Jurkat, Clone E6-1 (cell line): ENCODE measurements around the gene PDE4D.

Experiments used
- DNase-seq: peaks from one replicate; pipeline ENCODE4 v3.0.0-alpha.2; 2011; ENCODE audit warnings: low read depth, low spot score
- H3K4me3 ChIP-seq: 2 replicates; pipeline ENCODE4 v1.5.1; 2011; ENCODE audit warnings: mild to moderate bottlenecking, low read length, control low read depth, moderate library complexity

PDE4D gene

DNA sequence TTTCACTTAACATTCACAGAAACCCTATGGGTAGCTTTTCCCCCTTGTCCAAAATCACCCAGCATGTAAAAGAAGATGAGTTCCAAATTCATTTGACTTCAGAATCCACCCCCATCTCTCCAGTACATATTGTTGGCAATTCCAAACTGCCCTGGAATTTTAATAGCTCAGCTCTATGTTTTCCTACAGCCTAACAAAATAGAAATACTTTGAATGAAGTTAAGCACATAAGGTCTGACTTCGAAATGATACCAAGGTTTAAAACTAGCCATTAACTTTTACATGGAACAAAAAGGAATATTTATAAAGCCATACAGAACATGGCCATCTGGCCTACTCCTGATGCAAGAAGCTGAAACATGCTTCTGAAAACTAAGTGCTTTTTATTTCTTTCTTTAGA is 634.3 kb downstream of the PDE4D start:
- no peak overlapping the region for H3K4me3 ChIP-seq
- DNase-seq: no peak

DNA sequence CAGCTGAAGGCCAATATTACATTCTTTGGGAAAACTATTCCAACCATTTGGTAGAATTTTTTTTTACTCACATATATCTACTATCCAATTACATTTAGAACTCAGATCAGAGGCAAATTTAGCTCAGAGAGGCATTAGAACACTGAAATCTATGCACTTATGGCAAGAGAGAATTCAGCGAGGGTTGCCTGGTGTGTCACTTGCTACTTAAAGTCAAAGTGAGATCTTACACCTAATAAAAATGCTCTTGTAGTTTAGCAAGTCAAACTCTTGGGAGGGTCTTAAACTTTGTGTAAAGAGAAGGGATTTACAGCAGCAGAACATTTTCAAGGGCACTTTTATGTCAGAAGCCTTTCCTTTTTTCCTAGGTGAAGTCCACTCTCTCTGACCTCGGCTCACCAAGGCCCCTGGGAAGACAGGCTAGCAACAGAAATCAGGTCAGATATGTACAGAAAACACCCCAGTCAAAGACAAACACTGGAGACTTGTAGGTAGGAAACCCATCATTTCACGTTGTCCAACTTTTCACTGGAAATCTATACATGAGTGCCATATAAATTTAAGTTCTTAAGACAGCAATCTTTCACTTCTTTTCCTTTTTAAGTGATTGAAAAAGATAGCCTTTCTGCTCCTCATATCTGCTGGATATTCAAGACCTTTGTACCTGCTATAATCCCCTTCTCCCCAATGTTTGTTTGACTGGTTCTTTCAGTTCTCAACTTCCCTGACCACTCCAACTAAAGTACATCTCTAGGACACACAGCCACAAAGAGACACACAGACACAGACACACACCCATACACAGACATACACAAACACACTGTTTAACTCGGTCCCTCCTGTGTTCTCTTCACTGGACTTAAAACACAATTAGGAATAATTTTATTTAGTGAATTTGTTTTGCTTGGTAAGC is 635.8 kb downstream of the PDE4D start:
- DNase-seq: no peak
- no peak overlapping the region for H3K4me3 ChIP-seq

DNA sequence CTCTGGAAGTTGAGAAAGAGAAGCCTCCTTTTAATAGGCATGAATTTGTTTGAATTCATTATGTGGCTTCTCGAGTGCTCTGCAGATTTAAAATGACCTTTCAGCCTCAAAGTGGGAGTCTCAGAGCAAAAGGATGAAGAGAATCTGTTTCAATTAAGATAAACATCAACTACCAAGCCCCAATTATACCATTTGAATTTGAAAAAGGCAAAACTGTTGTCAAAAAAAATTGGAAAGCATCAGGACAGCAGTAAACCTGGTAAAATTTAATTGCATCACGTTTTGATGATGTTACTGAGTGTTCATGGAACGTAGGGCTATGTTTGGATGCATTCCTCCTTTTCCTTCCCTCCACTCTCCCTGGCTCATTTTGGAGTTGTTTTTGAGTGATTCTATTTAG is 637.2 kb downstream of the PDE4D start:
- DNase-seq: no peak

DNA sequence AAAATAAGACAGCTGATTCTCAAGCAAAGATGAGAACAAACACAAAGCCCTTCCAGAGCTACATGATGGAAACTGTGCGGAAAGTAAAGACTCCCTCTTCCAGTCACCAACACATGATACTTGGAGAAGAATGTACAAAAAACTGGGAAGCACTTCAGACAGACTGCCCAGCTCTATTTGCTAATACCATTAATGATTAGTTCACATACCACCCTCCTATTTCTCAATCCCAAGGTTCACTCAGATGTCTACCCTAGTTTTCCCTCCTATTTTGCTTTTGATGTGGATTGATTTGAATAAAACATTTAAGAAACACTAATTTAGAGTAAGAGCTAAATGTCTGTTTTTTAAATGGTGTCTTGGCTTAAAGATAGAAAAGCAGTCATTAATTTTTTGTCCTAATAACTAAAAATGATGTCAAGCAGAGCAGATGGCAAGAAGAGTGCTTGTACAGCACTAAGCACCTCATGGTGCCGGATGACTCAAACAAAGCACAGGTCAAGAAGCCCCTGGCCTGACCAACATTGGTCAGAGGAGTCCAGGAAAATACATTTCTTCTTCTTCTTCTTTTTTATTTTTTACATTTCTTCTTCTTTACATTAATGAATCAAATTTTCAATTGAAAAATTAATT is 639.4 kb downstream of the PDE4D start:
- H3K4me3 ChIP-seq: no peak overlapping the region
- DNase-seq: no peak

More for the DNA sequence above, 637.2 kb downstream of the PDE4D start:
- no peak overlapping the region for H3K4me3 ChIP-seq

DNA sequence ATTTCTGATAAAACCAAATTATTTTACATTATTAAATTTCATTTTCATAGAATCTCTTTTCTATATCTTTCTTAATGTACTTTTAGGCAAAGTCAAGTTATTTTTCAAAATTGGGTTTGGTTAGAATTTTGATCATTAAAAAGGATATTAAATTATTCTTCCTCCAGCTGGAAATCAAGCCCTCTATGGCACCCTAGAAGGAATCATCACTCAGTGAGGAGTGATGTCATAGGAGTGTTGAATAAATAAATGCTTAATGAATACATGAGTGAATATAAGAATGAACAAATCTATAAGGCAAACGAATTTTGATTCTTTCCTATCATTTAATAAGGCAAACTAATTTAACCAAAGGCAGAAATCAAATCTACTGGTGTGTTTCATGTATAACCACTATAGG is 639.9 kb downstream of the PDE4D start:
- H3K4me3 ChIP-seq: no peak overlapping the region
- DNase-seq: no peak

DNA sequence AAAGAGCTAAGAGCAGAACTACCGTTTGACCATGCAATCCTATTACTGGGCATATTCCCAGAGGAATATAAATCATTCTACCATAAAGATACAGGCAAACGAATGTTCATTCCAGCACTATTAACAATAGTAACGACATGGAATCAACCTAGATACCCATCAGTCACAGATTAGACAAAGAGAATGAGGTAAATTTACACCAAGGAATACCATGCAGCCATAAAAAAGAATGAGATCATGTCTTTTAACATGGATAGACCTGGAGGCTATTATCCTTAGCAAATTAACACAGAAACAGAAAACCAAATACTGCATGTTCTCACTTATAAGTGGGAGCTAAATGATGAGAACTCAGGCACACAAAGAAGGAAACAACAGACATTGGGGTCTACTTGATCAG is 641.9 kb downstream of the PDE4D start:
- no peak overlapping the region for H3K4me3 ChIP-seq
- no peak for DNase-seq

DNA sequence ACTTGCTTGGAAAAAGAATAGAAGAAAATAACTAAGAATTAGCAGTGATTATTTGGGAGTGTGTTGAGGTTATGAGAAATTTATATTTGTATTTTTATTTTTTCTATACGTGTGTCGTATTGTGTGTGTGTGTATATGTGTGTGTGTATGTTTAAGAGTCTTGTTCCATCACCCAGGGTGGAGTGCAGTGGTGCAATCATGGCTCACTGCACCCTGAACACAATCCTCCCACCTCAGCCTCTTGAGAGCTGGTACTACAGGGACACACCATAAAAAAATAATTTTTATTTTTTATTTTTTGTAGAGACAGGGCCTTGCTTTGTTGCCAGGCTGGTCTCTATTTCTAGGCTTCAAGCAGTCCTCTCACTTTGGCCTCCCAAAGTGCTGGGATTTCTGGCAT is 643.8 kb downstream of the PDE4D start:
- H3K4me3 ChIP-seq: no peak overlapping the region
- DNase-seq: no peak

DNA sequence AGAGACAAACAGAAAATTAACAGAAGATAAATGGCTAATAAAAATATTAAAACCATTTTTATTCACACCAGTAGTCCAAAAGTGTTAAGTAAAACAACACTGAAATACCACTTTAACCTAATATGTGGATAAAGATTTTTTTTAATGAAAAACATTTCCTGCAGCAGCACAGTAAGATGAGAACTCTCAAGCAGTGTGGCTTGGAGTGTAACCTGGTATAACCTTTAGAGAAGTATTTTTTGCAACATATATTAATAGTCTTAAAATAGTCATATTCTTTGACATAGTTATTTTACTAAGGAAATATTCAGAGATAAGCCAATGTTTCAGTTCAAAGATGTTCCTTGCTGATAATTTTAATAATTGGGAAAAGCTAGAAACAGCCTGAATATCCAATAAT is 644.4 kb downstream of the PDE4D start:
- DNase-seq: no peak
- H3K4me3 ChIP-seq: no peak overlapping the region

DNA sequence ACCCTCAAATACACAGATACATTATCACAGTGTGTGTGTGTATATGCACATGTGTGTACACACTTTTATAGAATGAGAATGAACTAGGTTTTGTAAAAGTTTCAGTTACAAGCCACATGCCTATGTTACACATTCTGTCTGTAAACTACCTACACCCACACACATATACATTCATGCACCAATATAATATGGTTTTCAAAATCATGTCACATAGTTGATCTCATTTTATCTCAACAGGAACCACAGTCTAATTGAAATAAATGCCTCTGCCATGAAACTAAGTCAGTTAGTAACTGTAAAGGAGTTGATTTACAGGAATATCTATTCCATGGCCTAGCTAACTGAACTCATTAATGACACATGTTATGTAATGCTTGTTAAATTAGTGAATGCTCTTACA is 646.6 kb downstream of the PDE4D start:
- no peak overlapping the region for H3K4me3 ChIP-seq
- DNase-seq: no peak

DNA sequence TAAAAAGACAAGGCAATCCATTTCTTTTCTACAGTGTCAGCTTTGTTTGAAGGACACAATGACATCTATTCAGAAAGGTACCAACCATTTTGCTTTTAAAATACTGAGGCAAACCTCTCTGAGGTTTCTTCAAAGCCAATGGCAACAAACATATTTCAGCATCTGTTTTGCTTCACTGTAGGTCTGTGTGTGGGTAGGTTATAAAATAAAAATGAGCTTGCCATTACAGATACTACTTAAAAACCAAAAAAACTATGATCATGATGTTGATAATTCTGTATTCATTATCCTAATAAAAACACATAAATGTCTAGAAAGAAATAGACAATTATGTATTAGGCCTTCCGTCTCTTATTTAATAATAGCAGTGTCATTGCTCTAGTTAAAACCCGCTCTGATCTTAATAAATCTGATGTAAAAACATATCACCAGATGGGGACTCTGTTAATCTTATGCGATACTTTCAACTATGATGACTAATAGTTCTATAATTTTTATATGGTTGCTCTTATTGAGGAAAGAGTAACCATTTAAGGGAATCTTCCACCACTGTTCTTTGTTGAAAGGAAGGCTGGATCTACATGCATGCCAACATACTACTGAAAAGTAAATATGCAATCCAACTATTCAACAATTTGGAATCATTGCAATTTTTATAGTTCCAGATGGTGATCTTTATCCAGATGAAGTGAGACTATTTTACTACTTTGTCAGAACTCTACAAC is 647.2 kb downstream of the PDE4D start:
- no peak for DNase-seq
- H3K4me3 ChIP-seq: no peak overlapping the region

DNA sequence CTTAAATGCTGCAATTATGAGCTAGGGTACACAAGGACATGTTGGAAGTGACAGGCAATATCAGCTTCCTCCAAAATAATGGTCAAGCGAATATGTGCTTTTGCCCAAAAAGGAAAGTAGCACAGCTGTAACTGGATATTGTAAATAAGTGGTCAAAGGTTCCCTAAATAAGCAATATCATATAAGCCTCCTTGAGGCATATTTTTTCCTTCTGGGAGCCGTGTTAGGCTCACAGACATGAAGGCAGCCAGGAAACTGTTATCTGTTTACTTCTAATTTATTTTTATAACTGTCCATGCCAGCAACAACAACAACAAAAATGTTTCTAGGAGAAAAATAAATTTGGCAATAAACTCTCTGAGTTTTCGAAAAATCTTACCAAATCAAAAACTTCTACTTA is 648.3 kb downstream of the PDE4D start:
- H3K4me3 ChIP-seq: no peak overlapping the region
- no peak for DNase-seq

DNA sequence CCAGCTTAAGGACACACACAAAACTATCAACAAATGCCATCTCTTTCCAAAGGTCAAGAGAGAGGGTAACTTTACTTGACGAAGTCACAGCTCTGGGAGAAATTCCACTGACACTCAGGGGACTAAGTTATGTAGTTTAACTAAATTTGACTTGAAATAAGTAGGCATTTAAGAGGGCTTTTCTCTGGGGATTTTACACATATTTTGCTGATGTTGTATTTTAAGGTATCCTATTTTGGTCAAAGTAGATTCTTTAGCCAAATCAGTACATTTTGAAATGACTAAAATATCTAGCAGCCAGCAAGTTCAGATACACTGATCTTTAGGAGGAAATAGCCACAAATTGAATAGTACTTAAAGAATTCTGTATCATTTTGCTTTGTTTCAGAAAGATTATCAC is 652.0 kb downstream of the PDE4D start:
- DNase-seq: no peak
- H3K4me3 ChIP-seq: no peak overlapping the region

DNA sequence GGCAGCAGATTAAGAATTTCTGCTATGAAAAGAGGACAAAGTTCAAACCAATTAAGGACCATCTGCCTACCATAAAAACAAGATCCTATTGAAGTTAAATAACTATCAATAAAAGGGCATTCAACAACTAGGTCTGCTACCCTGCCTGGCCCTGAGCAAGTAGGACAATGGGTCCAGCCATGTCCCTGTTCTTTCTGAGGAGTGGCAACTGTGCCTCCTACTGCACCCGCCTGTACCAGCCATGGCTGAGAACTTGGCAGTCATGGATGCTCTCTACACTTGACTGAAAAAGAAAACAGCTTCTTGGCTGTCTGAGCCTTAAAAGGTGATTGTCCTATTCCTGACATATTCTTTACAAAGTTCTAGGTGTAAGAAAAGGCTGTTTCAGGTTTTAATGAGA is 652.4 kb downstream of the PDE4D start:
- DNase-seq: no peak
- no peak overlapping the region for H3K4me3 ChIP-seq

DNA sequence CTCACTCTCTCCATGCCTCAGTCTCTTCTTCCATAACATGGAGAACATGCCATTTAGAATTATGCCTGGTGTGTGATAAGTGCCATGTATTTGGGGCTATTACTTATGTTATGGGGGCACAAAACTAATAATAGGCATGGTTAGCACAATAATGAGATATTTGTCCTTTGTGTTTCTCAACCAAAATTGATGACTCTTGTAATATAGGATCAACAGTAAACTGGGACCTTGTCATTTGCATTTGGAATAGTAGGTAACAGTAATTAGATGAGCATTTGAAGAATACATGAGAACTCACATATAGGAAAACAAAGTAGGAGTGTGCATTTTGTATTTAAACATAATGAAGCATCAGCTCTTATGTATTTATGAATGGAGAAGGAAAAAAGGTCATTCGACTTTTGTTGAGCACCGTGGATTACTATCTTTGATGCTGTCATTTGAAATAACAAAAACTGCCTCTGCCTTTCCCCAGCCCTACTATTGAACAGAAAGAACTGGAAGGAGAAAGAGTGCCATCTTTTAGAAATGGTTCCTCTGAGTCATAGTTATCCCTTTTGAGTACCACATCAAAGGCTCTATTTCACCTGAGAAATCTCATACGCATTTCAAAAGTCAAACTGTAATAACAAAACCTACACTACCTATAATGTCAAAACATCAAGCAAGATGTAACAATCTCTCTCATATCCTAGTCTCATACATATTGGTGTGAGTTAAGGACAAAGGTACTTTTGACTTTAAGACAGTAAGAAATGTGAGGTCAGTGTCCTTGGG is 655.2 kb downstream of the PDE4D start:
- DNase-seq: no peak

DNA sequence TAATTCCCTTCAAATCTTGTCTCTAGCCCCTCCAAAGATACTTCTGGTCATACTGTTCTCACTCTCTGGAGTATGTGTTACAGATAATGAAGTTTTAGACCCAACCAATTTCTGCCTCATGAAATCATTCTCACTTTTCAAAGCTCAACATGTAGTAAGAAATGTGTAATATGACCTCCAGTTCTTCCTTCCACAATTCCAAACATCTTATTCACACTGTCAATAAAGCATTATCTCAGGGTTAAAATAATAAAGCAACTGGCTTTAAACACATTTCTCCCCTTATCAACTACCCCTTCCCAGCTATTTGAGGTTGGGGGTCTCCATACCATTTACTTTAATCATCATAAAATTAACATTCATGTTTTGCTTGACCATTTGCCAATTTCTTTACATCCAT is 656.5 kb downstream of the PDE4D start:
- H3K4me3 ChIP-seq: no peak overlapping the region
- DNase-seq: no peak

More for the DNA sequence above, 655.2 kb downstream of the PDE4D start:
- H3K4me3 ChIP-seq: no peak overlapping the region

DNA sequence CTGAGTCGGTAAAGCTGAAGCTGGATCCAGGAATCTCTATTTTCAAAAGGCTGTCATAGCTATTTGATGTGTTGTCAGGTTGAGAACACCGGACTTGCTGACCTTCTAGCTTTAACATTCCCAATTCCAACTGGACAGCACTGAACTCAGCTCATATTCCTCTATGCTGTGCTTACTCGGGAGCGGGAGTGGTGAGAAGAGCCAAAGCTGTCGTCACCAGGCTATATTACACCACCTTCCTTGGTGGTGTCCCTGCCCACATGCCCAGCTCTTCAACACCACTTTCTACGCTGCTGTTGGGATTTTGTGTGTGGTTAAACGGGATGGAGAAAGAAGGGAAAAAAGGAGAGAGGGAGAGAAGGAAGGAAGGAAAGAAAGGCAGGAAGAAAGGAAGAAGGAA is 657.1 kb downstream of the PDE4D start:
- DNase-seq: no peak
- no peak overlapping the region for H3K4me3 ChIP-seq

DNA sequence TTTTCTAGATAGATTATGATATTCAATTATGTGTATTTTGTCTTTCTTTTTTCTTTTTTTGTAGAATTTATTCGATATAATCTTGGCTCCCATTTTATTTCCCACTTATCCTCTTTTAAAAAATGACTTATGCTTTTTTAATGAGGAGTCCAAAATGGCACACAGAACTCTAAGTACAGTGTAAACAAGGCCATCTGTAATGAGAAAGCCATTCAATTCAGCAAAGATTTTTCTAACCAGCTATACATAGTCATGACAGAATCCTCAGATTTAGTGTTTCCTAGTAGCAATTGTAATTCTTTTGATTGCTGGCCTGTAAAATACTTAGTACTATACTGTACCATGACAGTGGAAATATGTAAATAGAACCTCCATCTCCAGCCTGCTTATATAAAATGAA is 659.3 kb downstream of the PDE4D start:
- H3K4me3 ChIP-seq: no peak overlapping the region
- DNase-seq: no peak

DNA sequence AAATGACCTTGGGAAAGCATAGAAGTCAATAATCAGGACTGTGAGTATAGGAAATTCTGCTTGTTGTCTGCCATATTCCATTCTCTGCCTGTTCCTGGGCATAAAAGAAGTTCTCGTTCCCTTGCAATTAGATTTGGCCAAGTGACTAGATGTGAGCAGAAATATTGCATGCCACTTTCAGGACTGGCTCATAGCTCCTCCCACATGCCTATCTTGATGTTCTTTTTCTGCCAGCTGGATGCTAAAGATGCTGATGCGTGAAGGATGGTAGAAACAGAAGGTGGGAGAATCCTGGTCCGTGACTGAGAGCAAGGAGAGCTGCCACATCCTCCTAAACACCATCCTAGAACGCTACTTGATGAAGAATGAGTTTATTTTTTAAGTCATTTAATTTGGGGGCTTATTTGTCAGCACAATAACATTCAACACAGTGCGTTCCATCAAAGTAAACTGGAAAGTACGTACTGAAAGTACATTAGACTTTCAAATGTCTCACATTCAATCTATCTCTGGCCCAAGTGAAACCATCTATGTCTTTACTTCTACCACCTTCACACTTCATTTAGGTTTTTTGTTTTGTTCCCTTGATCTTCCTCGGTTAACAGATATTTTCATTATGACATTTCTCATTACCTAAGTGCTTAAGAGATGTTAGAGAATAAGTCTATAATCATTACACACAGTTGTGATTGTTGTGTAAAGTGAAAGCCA is 662.1 kb downstream of the PDE4D start:
- H3K4me3 ChIP-seq: no peak overlapping the region
- no peak for DNase-seq
